ENCODE data around the gene AZU1.
A peak's percentile ranks its signal among the peaks of the same experiment; 100 is the strongest.

The AZU1 gene

GRCh38 chr19:803686-804418, 23.8 kb upstream of the AZU1 start:
- DNase-seq (ENCODE audit: low spot score in 2 of 2), result no peak
- peaks cover 99% of the 10 kb centered on the region for H3K36me3 Mint-ChIP-seq
- ATAC-seq, result no peak

DNA sequence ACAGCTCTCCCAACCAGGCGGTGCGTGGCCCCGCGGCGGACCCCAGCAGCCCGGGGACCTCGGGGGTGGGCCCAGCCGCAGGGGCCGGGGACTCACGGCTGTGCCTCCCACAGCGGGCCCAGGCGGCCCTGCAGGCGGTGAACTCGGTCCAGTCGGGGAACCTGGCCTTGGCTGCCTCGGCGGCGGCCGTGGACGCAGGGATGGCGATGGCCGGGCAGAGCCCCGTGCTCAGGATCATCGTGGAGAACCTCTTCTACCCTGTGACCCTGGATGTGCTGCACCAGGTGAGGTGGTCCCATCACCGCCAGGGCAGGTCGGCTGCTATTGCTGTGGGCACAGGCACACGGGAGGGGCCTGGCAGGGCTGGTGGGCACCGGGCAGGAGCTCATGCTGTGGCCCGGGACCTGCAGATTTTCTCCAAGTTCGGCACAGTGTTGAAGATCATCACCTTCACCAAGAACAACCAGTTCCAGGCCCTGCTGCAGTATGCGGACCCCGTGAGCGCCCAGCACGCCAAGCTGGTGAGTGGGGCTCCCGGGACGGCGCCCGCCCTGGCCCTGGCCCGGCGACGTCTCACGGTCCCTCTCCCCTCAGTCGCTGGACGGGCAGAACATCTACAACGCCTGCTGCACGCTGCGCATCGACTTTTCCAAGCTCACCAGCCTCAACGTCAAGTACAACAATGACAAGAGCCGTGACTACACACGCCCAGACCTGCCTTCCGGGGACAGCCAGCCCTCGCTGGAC, 23.0 kb upstream of the AZU1 start:
- DNase-seq (ENCODE audit: low spot score in 2 of 2), result no peak
- peaks cover 99% of the 10 kb centered on the region for H3K36me3 Mint-ChIP-seq
- peaks cover 61% of the 10 kb centered on the region for H3K4me1 Mint-ChIP-seq
- no peaks in the 10 kb centered on the region for H3K9me3 Mint-ChIP-seq
- H3K27ac Mint-ChIP-seq, result peak overlapping the region; percentile 94
- no peak for ATAC-seq
- H3K4me3 Mint-ChIP-seq, result no peak overlapping the region

More at GRCh38 chr19:803686-804418, 23.8 kb upstream of the AZU1 start:
- no peaks in the 10 kb centered on the region for H3K9me3 Mint-ChIP-seq
- H3K27ac Mint-ChIP-seq, result peak overlapping the region; percentile 94
- H3K4me3 Mint-ChIP-seq, result peak overlapping the region; percentile 92
- H3K4me1 Mint-ChIP-seq, result peaks cover 68% of the 10 kb centered on the region

- Mint-ChIP-seq H3K27ac (peak overlapping the region; percentile 78), H3K4me1 (peaks cover 55% of the 10 kb centered on the region), H3K36me3 (peaks cover 99% of the 10 kb centered on the region), H3K9me3 (no peaks in the 10 kb centered on the region), H3K4me3 (no peak overlapping the region)
- DNase-seq (ENCODE audit: low spot score in 2 of 2) (no peak), ATAC-seq (no peak)
Measured at GRCh38 chr19:805166-805551, 22.5 kb upstream of the AZU1 start.

DNA sequence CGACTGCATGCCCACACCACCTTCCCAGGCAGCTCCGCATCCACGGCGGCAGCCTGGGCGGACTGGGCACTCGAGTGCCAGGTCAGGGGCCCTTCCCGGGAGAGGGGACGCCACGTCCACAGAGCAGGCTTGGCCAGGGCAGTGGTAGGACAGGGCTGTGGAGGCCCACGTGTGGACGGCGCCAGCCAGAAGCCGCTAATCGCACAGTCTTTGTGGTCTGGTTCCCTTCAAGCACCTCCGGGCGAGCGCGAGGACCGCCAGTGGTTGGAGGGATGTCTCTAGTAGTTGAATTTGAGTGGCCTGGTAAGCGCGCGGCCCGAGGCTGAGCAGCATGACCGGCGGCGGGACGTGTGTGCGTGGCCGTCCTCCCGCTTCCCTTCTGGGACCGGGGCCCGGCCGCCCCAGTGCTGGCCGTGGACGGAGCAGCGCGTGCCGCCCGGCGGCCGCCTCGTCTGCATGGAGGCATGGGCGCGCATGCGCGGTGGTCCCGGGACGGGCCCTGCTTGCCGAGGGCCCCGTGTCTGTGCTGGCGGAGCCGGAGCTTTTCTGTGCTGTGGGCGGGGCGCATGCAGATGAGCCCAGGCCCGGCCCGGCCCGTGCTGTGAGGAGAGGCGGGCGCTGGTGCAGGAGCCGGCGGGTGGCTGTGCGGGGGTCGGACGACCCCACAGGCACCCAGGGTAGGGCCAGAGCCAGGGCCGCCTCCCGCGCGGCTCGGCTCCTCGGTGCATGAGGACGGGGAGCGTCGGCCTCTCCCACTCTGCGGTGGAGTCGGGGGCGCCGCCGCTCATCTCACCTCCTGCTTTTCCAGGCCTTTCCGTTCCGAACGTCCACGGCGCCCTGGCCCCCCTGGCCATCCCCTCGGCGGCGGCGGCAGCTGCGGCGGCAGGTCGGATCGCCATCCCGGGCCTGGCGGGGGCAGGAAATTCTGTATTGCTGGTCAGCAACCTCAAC, 21.8 kb upstream of the AZU1 start:
- DNase-seq (ENCODE audit: low spot score in 2 of 2) (no peak), ATAC-seq (no peak)
- no peak overlapping the region for H3K4me3 Mint-ChIP-seq
- peaks cover 99% of the 10 kb centered on the region for H3K36me3 Mint-ChIP-seq
- peak overlapping the region; percentile 78 for H3K27ac Mint-ChIP-seq
- H3K4me1 Mint-ChIP-seq, result peaks cover 48% of the 10 kb centered on the region
- no peaks in the 10 kb centered on the region for H3K9me3 Mint-ChIP-seq

DNA sequence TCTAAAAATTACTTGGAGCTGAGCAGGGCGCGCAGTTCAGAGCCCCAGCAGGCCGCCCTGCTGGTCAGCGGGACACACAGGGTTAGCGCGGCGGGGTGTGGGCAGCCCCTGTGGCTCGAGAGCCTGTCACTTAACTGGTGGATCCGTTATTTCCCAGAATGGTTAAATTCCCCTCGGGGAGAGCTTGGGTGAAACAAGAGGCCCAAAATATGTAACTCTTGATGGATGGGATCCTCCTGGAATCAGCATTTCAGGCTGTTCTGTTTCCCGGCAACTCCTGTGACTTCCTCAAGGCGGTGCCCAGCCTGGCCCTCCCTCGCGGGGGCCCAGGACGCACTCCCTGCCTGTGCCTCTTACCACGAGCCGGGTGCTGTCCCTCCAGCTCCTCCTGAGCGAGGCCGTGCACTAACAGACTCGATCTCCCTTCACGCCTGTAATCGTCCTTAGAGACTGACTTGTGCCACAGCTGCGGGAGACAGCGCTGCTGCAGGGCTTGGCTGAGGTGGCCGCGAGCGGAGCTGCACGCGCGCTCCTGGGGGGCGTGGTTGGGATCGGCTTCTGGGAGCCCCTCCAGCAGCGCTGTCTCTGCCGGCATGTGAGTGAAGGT, 20.7 kb upstream of the AZU1 start:
- DNase-seq (ENCODE audit: low spot score in 2 of 2), result no peak
- Mint-ChIP-seq H3K9me3 (no peaks in the 10 kb centered on the region), H3K36me3 (peaks cover 99% of the 10 kb centered on the region), H3K4me3 (no peak overlapping the region), H3K4me1 (peaks cover 37% of the 10 kb centered on the region), H3K27ac (peak overlapping the region; percentile 33)
- ATAC-seq, result no peak

DNA sequence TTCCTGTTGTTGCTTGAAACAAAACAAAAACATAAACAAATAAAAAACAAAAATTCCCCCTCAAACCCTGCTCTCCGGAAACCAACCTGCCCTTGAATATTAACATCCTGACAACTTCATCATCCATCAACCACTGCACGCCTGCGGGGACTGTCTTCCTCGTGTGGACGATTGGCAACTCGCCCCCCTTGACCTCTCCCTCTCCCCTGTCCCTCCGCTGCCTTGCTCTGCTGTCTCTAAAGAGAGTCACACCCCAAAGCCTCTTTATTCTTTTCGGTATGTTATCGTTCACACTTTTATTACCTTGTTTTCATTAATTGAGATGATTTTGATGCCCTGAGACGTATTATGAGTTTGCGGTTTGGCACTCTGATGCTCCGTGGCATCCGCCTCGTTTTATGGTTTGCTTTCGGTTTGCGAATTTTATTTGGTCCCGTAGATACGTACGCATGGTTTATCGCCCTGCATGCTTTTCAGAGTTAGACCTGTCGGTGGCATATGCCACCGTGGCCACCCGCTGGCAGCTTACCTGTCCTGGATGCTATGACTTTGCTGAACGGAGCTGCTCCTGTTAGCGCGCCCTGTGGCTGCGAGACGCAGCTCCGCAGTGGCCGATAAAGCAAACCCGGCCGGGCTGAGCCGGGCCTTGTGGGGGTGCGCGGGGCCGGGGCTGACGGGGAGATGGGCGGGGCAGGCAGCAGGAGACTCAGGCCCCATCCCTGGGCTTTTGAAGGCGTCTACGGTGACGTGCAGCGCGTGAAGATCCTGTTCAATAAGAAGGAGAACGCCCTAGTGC, 19.8 kb upstream of the AZU1 start:
- peak overlapping the region; percentile 33 for H3K27ac Mint-ChIP-seq
- H3K9me3 Mint-ChIP-seq, result no peaks in the 10 kb centered on the region
- no peak overlapping the region for H3K4me3 Mint-ChIP-seq
- no peak for ATAC-seq
- peaks cover 94% of the 10 kb centered on the region for H3K36me3 Mint-ChIP-seq
- DNase-seq (ENCODE audit: low spot score in 2 of 2), result no peak
- H3K4me1 Mint-ChIP-seq, result peaks cover 28% of the 10 kb centered on the region

GRCh38 chr19:808423-808775, 19.2 kb upstream of the AZU1 start:
- no peaks in the 10 kb centered on the region for H3K9me3 Mint-ChIP-seq
- H3K27ac Mint-ChIP-seq, result no peak overlapping the region
- H3K4me1 Mint-ChIP-seq, result peaks cover 23% of the 10 kb centered on the region
- ATAC-seq, result no peak
- DNase-seq (ENCODE audit: low spot score in 2 of 2), result no peak
- peaks cover 91% of the 10 kb centered on the region for H3K36me3 Mint-ChIP-seq
- H3K4me3 Mint-ChIP-seq, result no peak overlapping the region

DNA sequence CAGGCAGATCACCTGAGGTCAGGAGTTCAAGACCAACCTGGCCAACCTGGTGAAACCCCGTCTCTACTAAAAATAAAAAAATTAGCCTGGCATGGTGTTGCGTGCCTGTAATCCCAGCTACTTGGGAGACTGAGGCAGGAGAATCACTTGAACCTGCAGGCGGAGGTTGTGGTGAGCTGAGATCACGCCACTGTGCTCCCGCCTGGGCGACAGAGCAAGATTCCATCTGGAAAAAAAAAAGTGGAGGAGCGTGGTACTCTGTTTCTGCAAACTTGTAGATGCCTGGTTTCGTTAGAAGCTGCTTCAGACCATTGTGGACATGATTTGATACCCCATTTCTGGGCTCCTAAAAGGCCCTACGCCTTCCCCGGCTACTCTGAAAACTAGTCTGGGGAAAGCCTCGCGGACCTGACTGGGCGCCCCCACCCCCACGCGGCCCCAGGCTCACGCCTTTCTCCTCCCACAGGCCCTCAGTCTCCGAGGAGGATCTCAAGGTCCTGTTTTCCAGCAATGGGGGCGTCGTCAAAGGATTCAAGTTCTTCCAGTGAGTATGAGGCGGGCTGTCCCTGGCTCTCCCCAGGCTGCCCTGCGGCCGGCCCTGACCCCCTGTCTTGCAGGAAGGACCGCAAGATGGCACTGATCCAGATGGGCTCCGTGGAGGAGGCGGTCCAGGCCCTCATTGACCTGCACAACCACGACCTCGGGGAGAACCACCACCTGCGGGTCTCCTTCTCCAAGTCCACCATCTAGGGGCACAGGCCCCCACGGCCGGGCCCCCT, 17.4 kb upstream of the AZU1 start:
- Mint-ChIP-seq H3K4me3 (no peak overlapping the region), H3K27ac (no peak overlapping the region), H3K36me3 (peaks cover 91% of the 10 kb centered on the region), H3K4me1 (peaks cover 17% of the 10 kb centered on the region), H3K9me3 (no peaks in the 10 kb centered on the region)
- DNase-seq (ENCODE audit: low spot score in 2 of 2), result no peak
- no peak for ATAC-seq

DNA sequence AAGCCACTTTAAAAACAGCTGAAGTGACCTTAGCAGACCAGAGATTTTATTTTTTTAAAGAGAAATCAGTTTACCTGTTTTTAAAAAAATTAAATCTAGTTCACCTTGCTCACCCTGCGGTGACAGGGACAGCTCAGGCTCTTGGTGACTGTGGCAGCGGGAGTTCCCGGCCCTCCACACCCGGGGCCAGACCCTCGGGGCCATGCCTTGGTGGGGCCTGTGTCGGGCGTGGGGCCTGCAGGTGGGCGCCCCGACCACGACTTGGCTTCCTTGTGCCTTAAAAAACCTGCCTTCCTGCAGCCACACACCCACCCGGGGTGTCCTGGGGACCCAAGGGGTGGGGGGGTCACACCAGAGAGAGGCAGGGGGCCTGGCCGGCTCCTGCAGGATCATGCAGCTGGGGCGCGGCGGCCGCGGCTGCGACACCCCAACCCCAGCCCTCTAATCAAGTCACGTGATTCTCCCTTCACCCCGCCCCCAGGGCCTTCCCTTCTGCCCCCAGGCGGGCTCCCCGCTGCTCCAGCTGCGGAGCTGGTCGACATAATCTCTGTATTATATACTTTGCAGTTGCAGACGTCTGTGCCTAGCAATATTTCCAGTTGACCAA, 16.7 kb upstream of the AZU1 start:
- peaks cover 19% of the 10 kb centered on the region for H3K4me1 Mint-ChIP-seq
- DNase-seq (ENCODE audit: low spot score in 2 of 2) (no peak), ATAC-seq (no peak)
- peaks cover 91% of the 10 kb centered on the region for H3K36me3 Mint-ChIP-seq
- no peaks in the 10 kb centered on the region for H3K9me3 Mint-ChIP-seq
- peak overlapping the region; percentile 52 for H3K27ac Mint-ChIP-seq
- no peak overlapping the region for H3K4me3 Mint-ChIP-seq

DNA sequence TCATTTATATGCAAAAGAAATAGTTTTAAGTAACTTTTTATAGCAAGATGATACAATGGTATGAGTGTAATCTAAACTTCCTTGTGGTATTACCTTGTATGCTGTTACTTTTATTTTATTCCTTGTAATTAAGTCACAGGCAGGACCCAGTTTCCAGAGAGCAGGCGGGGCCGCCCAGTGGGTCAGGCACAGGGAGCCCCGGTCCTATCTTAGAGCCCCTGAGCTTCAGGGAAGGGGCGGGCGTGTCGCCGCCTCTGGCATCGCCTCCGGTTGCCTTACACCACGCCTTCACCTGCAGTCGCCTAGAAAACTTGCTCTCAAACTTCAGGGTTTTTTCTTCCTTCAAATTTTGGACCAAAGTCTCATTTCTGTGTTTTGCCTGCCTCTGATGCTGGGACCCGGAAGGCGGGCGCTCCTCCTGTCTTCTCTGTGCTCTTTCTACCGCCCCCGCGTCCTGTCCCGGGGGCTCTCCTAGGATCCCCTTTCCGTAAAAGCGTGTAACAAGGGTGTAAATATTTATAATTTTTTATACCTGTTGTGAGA, 16.1 kb upstream of the AZU1 start:
- DNase-seq (ENCODE audit: low spot score in 2 of 2), result no peak
- Mint-ChIP-seq H3K4me1 (peaks cover 25% of the 10 kb centered on the region), H3K27ac (peak overlapping the region; percentile 52), H3K36me3 (peaks cover 92% of the 10 kb centered on the region), H3K4me3 (no peak overlapping the region), H3K9me3 (no peaks in the 10 kb centered on the region)
- ATAC-seq, result no peak

- H3K4me3 Mint-ChIP-seq, result no peak overlapping the region
- no peaks in the 10 kb centered on the region for H3K9me3 Mint-ChIP-seq
- peaks cover 92% of the 10 kb centered on the region for H3K36me3 Mint-ChIP-seq
- H3K4me1 Mint-ChIP-seq, result peaks cover 24% of the 10 kb centered on the region
- DNase-seq (ENCODE audit: low spot score in 2 of 2) (no peak), ATAC-seq (no peak)
- no peak overlapping the region for H3K27ac Mint-ChIP-seq
Measured at GRCh38 chr19:812049-812746, 15.4 kb upstream of the AZU1 start.

- H3K27ac Mint-ChIP-seq, result peak overlapping the region; percentile 88
- peaks cover 18% of the 10 kb centered on the region for H3K4me1 Mint-ChIP-seq
- H3K36me3 Mint-ChIP-seq, result peaks cover 86% of the 10 kb centered on the region
Measured at GRCh38 chr19:812747-813218, 14.9 kb upstream of the AZU1 start.

More at GRCh38 chr19:812747-813218, 14.9 kb upstream of the AZU1 start:
- Mint-ChIP-seq H3K4me3 (no peak overlapping the region), H3K9me3 (no peaks in the 10 kb centered on the region)
- no peak for ATAC-seq
- DNase-seq (ENCODE audit: low spot score in 2 of 2), result no peak
